Adipocyte (in vitro differentiated cells): Measurements from ENCODE around the gene FHOD3.

Experiments
- DNase-seq: peaks from one replicate; pipeline ENCODE4 v3.0.0-alpha.2; 2015; ENCODE audit warnings: low read depth
- H3K27me3 ChIP-seq: replicated peaks from 2 replicates; pipeline ENCODE4 v1.7.0; 2013; ENCODE audit warnings: mild to moderate bottlenecking, low read length, moderate library complexity; ENCODE audit not compliant: control insufficient read depth, insufficient read depth
- H3K36me3 ChIP-seq: 2 replicates; pipeline ENCODE4 v1.7.0; 2013; ENCODE audit warnings: low read length, mild to moderate bottlenecking, moderate library complexity; ENCODE audit not compliant: control insufficient read depth, insufficient read depth, severe bottlenecking
- H3K4me1 ChIP-seq: 2 replicates; pipeline ENCODE4 v1.7.0; 2013; ENCODE audit warnings: mild to moderate bottlenecking, low read length, moderate library complexity; ENCODE audit not compliant: control insufficient read depth, insufficient read depth
- H3K4me3 ChIP-seq: 2 replicates; pipeline ENCODE4 v1.7.0; 2013; ENCODE audit warnings: mild to moderate bottlenecking, low read length, moderate library complexity
- H3K9ac ChIP-seq: 2 replicates; pipeline ENCODE4 v1.7.0; 2013; ENCODE audit warnings: mild to moderate bottlenecking, low read length, moderate library complexity
- H3K9me3 ChIP-seq: 2 replicates; pipeline ENCODE4 v1.7.0; 2013; ENCODE audit warnings: mild to moderate bottlenecking, low read length, moderate library complexity; ENCODE audit not compliant: control insufficient read depth

FHOD3 gene

DNA sequence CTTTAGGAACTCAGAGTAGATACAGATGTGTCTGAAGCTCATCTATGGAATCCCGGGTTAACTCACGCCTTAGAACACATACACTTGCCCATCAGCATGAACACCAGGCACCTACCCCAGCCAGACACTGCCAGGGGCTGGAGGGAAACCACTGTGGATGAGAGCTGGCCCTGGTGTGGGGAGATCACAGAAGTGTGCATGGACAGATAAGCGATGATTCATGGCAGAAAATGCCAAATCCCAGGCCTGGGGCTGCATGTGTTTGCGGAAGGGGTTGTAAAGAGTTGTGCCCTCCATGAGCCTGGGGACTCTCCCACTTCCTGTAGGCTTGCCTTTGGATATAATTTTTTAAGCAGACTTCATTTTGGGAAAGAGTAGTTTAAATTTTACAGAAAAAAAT, 193.4 kb downstream of the FHOD3 start:
- no peaks in the 10 kb centered on the region for H3K36me3 ChIP-seq
- H3K4me3 ChIP-seq, result no peak overlapping the region
- no peak for DNase-seq
- no peaks in the 10 kb centered on the region for H3K27me3 ChIP-seq
- no peak overlapping the region for H3K9ac ChIP-seq
- no peaks in the 10 kb centered on the region for H3K9me3 ChIP-seq
- H3K4me1 ChIP-seq, result peaks cover 5% of the 10 kb centered on the region

DNA sequence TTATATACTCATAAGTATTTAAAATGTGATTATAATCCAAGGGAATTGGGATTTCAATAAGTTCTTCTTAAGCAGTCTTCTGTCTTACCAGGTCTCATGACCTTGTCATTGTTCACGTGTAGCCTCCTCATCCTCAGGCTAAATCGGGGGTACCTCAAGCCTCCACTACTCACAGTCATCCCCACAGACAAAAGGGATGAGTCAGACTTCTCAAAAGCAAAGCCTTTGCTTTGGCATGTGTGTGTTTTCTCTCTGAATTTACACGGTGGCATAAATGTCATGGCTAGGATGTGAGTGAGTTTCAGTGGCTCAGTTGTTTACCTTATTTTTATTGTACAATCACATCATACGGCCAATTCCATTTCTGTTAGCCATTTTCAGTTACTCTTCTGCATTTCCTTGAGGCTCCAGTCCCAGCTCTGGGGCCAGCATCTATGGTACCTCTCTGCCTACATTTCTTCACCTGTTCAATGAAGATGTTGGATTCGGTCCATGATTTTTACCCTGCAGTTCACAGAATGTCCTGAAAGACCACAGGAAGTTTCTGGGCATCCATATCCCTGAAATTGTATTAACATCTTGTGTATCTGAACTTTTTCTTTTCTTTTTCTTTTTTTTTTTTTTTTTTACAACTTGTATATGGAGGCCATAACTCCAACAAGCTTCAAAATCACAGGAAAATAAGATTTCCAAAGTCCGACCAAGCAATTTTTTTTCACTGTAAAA, 195.3 kb downstream of the FHOD3 start:
- Histone ChIP-seq H3K4me1 (peaks cover 5% of the 10 kb centered on the region), H3K27me3 (no peaks in the 10 kb centered on the region), H3K9ac (no peak overlapping the region), H3K4me3 (no peak overlapping the region), H3K9me3 (no peaks in the 10 kb centered on the region), H3K36me3 (no peaks in the 10 kb centered on the region)
- no peak for DNase-seq

DNA sequence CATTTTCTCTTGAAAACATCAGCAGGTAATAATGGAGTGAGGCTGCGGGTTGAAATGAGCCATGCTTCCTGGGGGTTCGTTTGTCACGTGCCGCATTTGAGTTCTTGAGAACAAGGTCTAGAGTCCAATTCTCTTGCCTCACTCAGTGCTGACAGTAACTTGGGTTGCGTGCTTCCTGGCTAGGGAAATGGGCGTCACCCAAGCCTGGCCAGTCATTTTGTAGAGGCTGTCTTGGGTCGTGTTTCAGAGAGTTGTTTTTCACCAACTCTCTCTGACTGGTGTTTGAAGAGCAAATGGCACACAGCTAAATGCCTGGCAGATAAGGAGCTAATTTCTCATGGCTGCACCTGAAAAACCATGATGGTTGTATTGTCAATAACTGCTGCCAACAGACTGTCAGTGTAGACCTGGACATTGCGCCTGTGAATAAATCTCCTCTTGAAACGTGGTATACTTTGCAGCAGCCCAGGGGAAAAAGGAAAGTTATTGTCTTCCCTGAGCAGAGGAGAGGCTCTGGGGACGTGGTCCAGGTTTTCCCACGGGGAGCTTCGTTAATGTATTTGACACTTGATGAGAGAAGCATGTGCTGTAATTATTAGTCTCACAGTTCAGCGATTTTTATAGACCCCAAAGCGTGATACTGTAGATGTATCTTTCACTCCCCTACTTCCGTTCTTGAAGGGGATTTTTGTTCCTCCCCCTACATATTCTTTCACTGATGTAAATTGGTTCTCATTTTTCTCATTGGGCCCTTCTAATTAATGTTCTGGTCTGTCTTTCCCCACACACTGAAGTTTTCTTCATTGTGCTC, 196.0 kb downstream of the FHOD3 start:
- Histone ChIP-seq H3K4me1 (peaks cover 5% of the 10 kb centered on the region), H3K9ac (no peak overlapping the region), H3K27me3 (no peaks in the 10 kb centered on the region), H3K9me3 (no peaks in the 10 kb centered on the region), H3K4me3 (no peak overlapping the region), H3K36me3 (no peaks in the 10 kb centered on the region)
- no peak for DNase-seq

DNA sequence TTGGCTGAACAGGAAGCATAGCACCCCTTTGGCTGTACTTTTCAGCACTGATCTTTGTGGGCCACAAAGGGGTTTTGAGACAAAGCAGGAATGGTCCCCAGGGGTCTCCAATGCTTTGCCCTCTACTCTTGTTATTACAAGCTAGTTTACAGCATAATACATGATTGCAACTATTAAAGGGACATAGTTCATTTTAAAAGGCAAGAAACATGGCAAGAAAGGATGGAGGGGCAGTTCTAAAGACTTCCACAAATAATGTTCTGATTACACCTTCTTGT, 196.6 kb downstream of the FHOD3 start:
- Histone ChIP-seq H3K36me3 (no peaks in the 10 kb centered on the region), H3K9me3 (no peaks in the 10 kb centered on the region), H3K27me3 (no peaks in the 10 kb centered on the region), H3K4me3 (no peak overlapping the region), H3K9ac (no peak overlapping the region), H3K4me1 (peaks cover 5% of the 10 kb centered on the region)
- no peak for DNase-seq

DNA sequence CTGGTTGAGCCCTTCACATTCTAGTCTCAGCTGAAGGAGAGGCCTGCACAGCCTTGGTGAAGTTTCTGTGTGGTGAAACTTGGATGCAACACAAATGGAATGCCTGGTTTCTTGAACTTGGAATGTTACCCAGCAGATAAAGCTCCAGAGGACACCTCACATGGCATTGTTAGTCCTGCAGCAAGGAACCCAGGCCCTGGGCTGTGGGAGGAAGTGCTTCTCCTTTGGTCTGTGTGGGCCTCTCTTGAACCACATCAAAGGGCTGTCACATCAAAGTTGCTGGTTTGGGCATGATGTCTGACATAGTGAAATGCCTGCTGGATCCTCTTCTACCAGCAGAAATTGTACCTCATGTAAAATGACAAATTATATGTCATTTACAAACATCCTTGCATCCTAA, 198.5 kb downstream of the FHOD3 start:
- Histone ChIP-seq H3K27me3 (no peaks in the 10 kb centered on the region), H3K36me3 (no peaks in the 10 kb centered on the region), H3K9ac (no peak overlapping the region), H3K4me1 (peaks cover 5% of the 10 kb centered on the region), H3K9me3 (no peaks in the 10 kb centered on the region), H3K4me3 (no peak overlapping the region)
- peak; percentile 7 for DNase-seq

DNA sequence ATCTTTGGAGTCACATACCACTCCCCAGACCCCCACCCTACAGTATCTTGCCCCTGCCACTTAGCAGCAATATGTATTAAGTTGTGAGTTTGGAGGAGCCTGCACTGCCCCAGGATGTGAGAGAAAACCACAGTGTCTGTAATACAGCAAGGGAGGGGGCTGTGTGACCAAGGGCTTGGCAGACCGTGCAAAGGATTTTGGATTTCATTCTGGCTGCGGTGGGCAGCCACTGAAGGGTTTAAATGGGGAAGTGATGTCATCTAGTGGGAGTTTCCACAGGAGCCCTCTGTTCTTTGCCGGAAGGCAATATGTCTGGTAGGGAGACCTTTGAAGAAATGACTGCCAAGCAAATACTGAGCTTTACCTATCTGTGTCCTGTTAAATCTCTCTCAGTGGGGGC, 202.4 kb downstream of the FHOD3 start:
- Histone ChIP-seq H3K36me3 (no peaks in the 10 kb centered on the region), H3K27me3 (no peaks in the 10 kb centered on the region), H3K4me3 (no peak overlapping the region), H3K4me1 (no peaks in the 10 kb centered on the region), H3K9ac (no peak overlapping the region), H3K9me3 (no peaks in the 10 kb centered on the region)
- DNase-seq, result no peak

DNA sequence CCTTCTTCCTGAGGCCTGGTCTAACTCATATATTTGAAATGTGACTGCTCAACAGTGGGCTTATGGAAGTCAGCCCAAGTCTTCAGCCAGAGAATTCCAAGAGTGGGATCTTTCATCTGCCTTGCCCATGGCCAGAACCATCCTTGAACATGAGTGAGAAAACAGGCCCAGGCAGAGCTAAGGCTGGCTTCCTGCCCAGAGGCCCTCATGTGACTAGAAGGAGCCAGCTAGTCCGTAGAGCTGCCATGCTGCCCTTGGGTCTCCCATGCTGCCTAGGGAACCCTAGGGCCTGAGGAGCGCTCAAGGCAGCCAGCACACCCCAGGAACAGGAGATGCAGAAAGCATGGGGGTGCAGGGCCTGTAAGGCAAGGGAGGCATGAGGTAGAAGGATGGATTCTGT, 203.6 kb downstream of the FHOD3 start:
- DNase-seq, result no peak
- Histone ChIP-seq H3K9me3 (peaks cover 4% of the 10 kb centered on the region), H3K9ac (no peak overlapping the region), H3K36me3 (no peaks in the 10 kb centered on the region), H3K27me3 (no peaks in the 10 kb centered on the region), H3K4me3 (no peak overlapping the region), H3K4me1 (no peaks in the 10 kb centered on the region)

DNA sequence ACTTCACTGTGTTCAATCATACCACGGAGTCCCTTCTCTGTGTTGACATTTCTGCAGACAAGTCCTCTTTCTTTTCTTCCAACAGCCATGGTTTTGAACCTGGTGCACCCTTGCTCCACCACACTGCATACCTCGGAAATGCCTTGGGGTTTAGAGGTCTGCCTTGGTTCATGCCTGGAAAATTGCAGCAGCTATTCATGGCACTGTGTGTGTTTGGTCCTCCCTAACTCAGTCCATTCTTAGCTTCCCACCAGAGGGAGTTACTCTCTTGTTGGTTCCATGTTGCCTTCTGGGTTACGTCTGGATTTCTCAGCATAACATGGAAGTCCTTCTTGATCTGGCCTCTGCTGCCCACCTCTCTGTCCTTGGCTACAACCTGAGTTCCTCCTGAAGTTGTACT, 206.0 kb downstream of the FHOD3 start:
- Histone ChIP-seq H3K36me3 (no peaks in the 10 kb centered on the region), H3K4me3 (no peak overlapping the region)
- DNase-seq, result no peak

DNA sequence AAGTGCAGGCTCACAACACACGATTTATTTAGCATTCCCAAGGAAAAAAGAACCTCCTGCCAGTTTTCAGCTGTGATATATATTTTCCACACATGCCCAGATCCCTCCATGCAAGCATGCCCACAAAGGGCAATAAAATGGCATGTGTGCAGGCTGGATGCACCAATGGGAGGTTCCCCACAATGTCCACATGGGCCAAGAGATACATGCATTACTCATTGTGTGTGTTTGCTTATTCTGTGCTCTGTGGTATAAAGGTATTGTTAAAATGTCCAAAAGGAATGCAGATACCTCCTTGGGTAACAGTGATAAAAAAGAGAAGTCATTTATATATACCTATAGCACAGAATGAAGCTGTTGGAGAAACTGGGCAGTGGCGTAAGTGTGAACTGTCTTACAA, 207.4 kb downstream of the FHOD3 start:
- H3K36me3 ChIP-seq, result no peaks in the 10 kb centered on the region
- no peaks in the 10 kb centered on the region for H3K27me3 ChIP-seq
- DNase-seq, result no peak

More for the DNA sequence above, 206.0 kb downstream of the FHOD3 start:
- H3K27me3 ChIP-seq, result no peaks in the 10 kb centered on the region
- no peaks in the 10 kb centered on the region for H3K4me1 ChIP-seq
- H3K9ac ChIP-seq, result no peak overlapping the region
- H3K9me3 ChIP-seq, result peaks cover 4% of the 10 kb centered on the region

DNA sequence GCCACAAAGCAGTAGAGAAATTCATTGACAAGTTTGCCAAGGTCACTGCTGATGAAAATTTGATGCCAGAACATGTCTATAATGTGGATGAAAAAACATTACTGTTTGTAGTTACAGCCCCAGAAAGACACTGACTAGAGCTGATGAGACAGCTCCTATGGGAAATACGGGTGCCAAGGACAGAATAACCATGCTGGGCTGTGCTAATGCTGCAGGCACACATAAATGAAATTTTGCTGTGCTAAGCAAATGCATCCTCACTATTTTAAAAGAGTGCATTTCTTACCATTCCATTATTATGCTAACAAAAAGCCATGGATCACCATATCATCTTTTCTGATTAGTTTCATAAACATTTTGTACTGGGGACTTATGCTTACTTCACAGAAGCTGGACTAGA, 208.2 kb downstream of the FHOD3 start:
- Histone ChIP-seq H3K9me3 (peaks cover 4% of the 10 kb centered on the region), H3K27me3 (no peaks in the 10 kb centered on the region), H3K9ac (no peak overlapping the region), H3K4me3 (no peak overlapping the region), H3K4me1 (no peaks in the 10 kb centered on the region), H3K36me3 (no peaks in the 10 kb centered on the region)
- no peak for DNase-seq

More for the DNA sequence above, 207.4 kb downstream of the FHOD3 start:
- H3K4me3 ChIP-seq, result no peak overlapping the region
- no peaks in the 10 kb centered on the region for H3K4me1 ChIP-seq
- peaks cover 4% of the 10 kb centered on the region for H3K9me3 ChIP-seq
- H3K9ac ChIP-seq, result no peak overlapping the region

DNA sequence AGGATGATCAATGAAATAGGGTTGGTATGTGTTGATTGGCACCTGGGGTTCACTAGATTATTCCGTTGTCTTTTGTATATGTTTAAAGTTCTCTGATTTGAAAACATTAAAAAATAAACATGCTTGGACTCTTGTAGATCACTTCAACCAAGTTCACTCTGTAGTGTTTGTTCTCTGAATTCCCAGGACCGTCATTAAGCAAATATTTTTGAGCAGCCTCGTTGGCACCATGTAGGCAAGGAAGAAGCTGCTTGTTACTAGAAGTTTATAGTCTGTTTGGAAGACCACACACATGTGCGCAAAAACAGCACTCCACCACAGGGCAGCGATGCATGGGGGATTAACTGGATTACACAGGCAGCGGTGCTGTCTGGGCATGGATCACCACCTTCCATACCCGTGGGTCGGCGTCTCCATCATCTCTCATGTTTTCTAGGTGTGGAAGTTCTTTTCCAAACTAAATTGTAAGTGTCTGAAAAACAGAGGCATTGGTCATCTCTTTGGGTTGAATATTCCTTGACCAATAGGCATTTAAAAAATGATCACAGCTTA, 212.2 kb downstream of the FHOD3 start:
- no peaks in the 10 kb centered on the region for H3K27me3 ChIP-seq

More for the DNA sequence above, 212.2 kb downstream of the FHOD3 start:
- no peak for DNase-seq
- Histone ChIP-seq H3K9ac (no peak overlapping the region), H3K36me3 (no peaks in the 10 kb centered on the region), H3K4me3 (no peak overlapping the region), H3K4me1 (peaks cover 14% of the 10 kb centered on the region), H3K9me3 (peaks cover 4% of the 10 kb centered on the region)
